MM.1S (cell line): ENCODE measurements around the gene TMEM80.

Source experiments
- DNase-seq: peaks from one replicate; pipeline ENCODE4 v3.0.0-alpha.2; 2015
- H2AFZ ChIP-seq: fragments of 300-600 bp; sonication (generic); 2 replicates; pipeline ENCODE4 v1.6.0; 2016; ENCODE audit warnings: antibody characterized with exemption, low read length
- H3F3A ChIP-seq: fragments of 300-600 bp; sonication (generic); 2 replicates; pipeline ENCODE4 v1.6.1; 2016; ENCODE audit warnings: mild to moderate bottlenecking, antibody characterized with exemption, low read length, moderate library complexity, mixed read lengths; ENCODE audit not compliant: insufficient read depth
- H3K27ac ChIP-seq: fragments of 300-600 bp; sonication (generic); 2 replicates; pipeline ENCODE4 v1.5.1; 2016; ENCODE audit warnings: mild to moderate bottlenecking, low read length
- H3K27me3 ChIP-seq: fragments of 300-600 bp; sonication (generic); replicated peaks from 2 replicates; pipeline ENCODE4 v1.6.0; 2016; ENCODE audit warnings: low read length; ENCODE audit not compliant: insufficient read depth
- H3K36me3 ChIP-seq: fragments of 300-600 bp; sonication (generic); replicated peaks from 2 replicates; pipeline ENCODE4 v1.6.1; 2016; ENCODE audit warnings: mild to moderate bottlenecking, low read length, mixed read lengths; ENCODE audit not compliant: insufficient read depth
- H3K4me1 ChIP-seq: fragments of 300-600 bp; sonication (generic); 2 replicates; pipeline ENCODE4 v1.6.1; 2016; ENCODE audit warnings: low read length, mixed read lengths
- H3K4me2 ChIP-seq: fragments of 300-600 bp; sonication (generic); 2 replicates; pipeline ENCODE4 v1.6.0; 2016; ENCODE audit warnings: low read depth, low read length
- H3K4me3 ChIP-seq: fragments of 300-600 bp; sonication (generic); 2 replicates; pipeline ENCODE4 v1.5.1; 2016; ENCODE audit warnings: low read length, mixed read lengths
- H3K79me2 ChIP-seq: fragments of 300-600 bp; sonication (generic); 2 replicates; pipeline ENCODE4 v1.6.1; 2016; ENCODE audit warnings: mixed run types, low read length, mixed read lengths
- H3K9ac ChIP-seq: fragments of 300-600 bp; sonication (generic); 2 replicates; pipeline ENCODE4 v1.6.1; 2016; ENCODE audit warnings: low read length, mixed read lengths
- H3K9me2 ChIP-seq: fragments of 300-600 bp; sonication (generic); replicated peaks from 2 replicates; pipeline ENCODE4 v1.6.1; 2016; ENCODE audit warnings: mild to moderate bottlenecking, low read length, mixed read lengths; ENCODE audit not compliant: insufficient read depth
- H3K9me3 ChIP-seq: fragments of 300-600 bp; sonication (generic); replicated peaks from 2 replicates; pipeline ENCODE4 v1.6.1; 2016; ENCODE audit warnings: mild to moderate bottlenecking, low read length, mixed read lengths; ENCODE audit not compliant: insufficient read depth
- H4K20me1 ChIP-seq: fragments of 300-600 bp; sonication (generic); 2 replicates; pipeline ENCODE4 v1.6.1; 2016; ENCODE audit warnings: mild to moderate bottlenecking, low read length, moderate library complexity, mixed read lengths; ENCODE audit not compliant: insufficient read depth
- EZH2 ChIP-seq: fragments of 300-600 bp; sonication (generic); optimal IDR thresholded peaks from 2 replicates; pipeline ENCODE3; 2017; ENCODE audit warnings: low read depth, mild to moderate bottlenecking, antibody characterized with exemption, low read length, mixed read lengths
- EZH2phosphoT487 ChIP-seq: fragments of 300-600 bp; sonication (generic); IDR thresholded peaks from 2 replicates; pipeline ENCODE4 v1.6.1; 2018; ENCODE audit warnings: antibody characterized with exemption, low read length
- TF ChIP-seq, protein P1 (sequence below): fragments of 300-600 bp; sonication (generic); IDR thresholded peaks from 2 replicates; pipeline ENCODE4 v1.5.1; 2016; ENCODE audit warnings: antibody characterized with exemption, low read length, mixed read lengths

TMEM80 gene

DNA sequence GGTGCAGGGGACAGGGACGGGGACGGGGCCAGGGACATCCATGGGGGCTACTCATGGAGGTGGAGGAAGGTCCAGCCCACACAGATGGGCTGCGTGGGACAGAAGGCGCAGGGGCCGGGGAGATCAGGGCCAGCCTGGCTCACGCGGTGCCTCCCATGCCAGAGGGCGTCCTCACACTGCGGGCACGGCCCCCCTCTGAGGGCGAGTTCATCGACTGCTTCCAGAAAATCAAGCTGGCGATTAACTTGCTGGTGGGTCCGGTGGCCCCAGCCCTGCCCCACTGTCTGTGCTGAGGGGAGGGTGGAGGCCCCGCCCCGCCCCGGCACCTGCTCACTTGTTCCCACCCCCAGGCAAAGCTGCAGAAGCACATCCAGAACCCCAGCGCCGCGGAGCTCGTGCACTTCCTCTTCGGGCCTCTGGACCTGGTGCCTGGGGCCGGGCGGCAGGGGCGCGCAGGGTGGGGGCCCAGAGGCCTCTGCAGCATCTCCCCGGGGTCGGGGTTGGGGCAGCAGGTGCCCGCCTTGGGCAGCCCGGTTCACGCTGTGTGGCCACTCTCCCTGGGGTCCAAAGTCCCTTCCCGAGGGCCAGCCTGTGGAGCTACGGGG lies 26.2 kb downstream of the TMEM80 start:
- Histone ChIP-seq H3K4me3 (peak overlapping the region; percentile 55), H3K79me2 (no peaks in the 10 kb centered on the region), H3K27ac (no peak overlapping the region), H3K27me3 (peaks cover 20% of the 10 kb centered on the region; the same call in 1 of the 2 replicates), H3K36me3 (no peaks in the 10 kb centered on the region), H3F3A (peaks cover 5% of the 10 kb centered on the region; the same call in 1 of the 2 replicates), H2AFZ (peak overlapping the region; percentile 81), H3K9me3 (no peaks in the 10 kb centered on the region), H3K4me1 (peaks cover 15% of the 10 kb centered on the region), H3K9me2 (no peaks in the 10 kb centered on the region), H3K9ac (peak overlapping the region; percentile 23; the same call in 1 of the 2 replicates), H4K20me1 (no peaks in the 10 kb centered on the region), H3K4me2 (peak overlapping the region; percentile 99)
- DNase-seq = peak; percentile 80
- TF ChIP-seq EZH2 (no peak), EZH2phosphoT487 (no peak)
- TF ChIP-seq, protein P1, sequence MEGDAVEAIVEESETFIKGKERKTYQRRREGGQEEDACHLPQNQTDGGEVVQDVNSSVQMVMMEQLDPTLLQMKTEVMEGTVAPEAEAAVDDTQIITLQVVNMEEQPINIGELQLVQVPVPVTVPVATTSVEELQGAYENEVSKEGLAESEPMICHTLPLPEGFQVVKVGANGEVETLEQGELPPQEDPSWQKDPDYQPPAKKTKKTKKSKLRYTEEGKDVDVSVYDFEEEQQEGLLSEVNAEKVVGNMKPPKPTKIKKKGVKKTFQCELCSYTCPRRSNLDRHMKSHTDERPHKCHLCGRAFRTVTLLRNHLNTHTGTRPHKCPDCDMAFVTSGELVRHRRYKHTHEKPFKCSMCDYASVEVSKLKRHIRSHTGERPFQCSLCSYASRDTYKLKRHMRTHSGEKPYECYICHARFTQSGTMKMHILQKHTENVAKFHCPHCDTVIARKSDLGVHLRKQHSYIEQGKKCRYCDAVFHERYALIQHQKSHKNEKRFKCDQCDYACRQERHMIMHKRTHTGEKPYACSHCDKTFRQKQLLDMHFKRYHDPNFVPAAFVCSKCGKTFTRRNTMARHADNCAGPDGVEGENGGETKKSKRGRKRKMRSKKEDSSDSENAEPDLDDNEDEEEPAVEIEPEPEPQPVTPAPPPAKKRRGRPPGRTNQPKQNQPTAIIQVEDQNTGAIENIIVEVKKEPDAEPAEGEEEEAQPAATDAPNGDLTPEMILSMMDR = no peak

DNA sequence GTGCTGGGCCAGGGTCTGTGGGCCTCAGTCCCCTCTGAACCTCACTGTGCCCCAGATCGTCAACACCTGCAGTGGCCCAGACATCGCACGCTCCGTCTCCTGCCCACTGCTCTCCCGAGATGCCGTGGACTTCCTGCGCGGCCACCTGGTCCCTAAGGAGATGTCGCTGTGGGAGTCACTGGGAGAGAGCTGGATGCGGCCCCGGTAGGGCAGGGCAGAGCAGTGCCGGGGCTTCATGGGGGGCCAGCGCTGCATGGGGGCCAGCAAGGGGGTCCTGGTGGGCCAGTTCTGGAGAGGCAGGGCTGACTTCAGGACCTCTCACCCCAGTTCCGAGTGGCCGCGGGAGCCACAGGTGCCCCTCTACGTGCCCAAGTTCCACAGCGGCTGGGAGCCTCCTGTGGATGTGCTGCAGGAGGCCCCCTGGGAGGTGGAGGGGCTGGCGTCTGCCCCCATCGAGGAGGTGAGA lies 26.8 kb downstream of the TMEM80 start:
- Histone ChIP-seq H3K4me2 (peak overlapping the region; percentile 99), H3K9me2 (no peaks in the 10 kb centered on the region), H3K79me2 (no peaks in the 10 kb centered on the region), H3K27ac (no peak overlapping the region), H3K27me3 (peaks cover 20% of the 10 kb centered on the region; the same call in 1 of the 2 replicates), H3F3A (peaks cover 10% of the 10 kb centered on the region; the same call in 1 of the 2 replicates), H3K4me1 (peaks cover 15% of the 10 kb centered on the region), H3K36me3 (no peaks in the 10 kb centered on the region), H4K20me1 (no peaks in the 10 kb centered on the region), H3K9ac (peak overlapping the region; percentile 23; the same call in 1 of the 2 replicates), H3K9me3 (no peaks in the 10 kb centered on the region), H2AFZ (peak overlapping the region; percentile 81), H3K4me3 (peak overlapping the region; percentile 55)
- TF ChIP-seq EZH2 (no peak), EZH2phosphoT487 (no peak)
- TF ChIP-seq, protein P1 = no peak
- DNase-seq = no peak

DNA sequence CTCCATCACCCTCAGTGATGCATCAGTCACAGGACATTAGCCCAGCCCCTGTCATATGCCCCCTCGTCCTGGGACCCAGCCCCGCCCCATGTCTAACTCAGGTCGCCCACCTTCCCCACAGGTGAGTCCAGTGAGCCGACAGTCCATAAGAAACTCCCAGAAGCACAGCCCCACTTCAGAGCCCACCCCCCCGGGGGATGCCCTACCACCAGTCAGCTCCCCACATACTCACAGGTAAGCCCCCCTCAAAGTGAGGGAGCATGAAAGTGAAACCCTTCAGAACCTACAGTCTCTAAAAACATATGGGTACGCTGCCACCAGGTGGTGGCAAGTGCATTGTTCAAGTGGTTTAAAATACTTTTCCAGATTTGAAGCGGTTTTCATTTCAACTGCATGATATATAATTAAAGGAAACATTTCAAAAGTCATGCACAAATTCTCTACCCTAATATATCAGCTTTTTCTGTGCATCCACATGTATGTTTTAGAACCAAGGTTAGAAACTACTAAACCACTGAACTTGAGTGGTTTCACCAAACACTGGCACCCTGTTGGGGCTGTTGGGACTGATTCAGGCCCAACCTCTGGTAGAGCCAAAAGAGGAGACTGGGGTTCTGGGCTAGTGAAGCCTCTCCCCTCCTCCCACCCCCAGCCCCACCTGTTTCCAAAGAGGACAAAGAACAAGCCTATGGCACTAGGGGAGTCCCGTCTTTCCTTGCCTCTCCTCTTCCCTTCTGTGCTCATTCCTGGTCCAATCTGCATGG lies 27.7 kb downstream of the TMEM80 start:
- H3K4me3 ChIP-seq = peak overlapping the region; percentile 15; the same call in 1 of the 2 replicates
- H3K4me1 ChIP-seq = peaks cover 20% of the 10 kb centered on the region
- DNase-seq = peak; percentile 60
- H3K4me2 ChIP-seq = peak overlapping the region; percentile 55
- peaks cover 13% of the 10 kb centered on the region; the same call in 1 of the 2 replicates for H3F3A ChIP-seq
- TF ChIP-seq EZH2 (no peak), EZH2phosphoT487 (no peak)
- TF ChIP-seq, protein P1 = peak; percentile 69
- H3K27ac ChIP-seq = no peak overlapping the region
- no peaks in the 10 kb centered on the region for H3K9me2 ChIP-seq
- H3K9ac ChIP-seq = no peak overlapping the region
- peaks cover 20% of the 10 kb centered on the region; the same call in 1 of the 2 replicates for H3K27me3 ChIP-seq
- H2AFZ ChIP-seq = no peak overlapping the region
- no peaks in the 10 kb centered on the region for H3K79me2 ChIP-seq
- H3K9me3 ChIP-seq = no peaks in the 10 kb centered on the region
- H3K36me3 ChIP-seq = no peaks in the 10 kb centered on the region
- no peaks in the 10 kb centered on the region for H4K20me1 ChIP-seq
